Measurements from ENCODE around the gene PSMC4.

PSMC4 gene

GRCh38 chr19:40023969-40024368, 53.0 kb downstream of the PSMC4 start:
- no peak overlapping the region for H3K4me3 Mint-ChIP-seq
- ATAC-seq (replicated peaks): no peak
- no peaks in the 10 kb centered on the region for H3K4me1 Mint-ChIP-seq
- H3K27ac Mint-ChIP-seq: no peak overlapping the region
- DNase-seq: no peak
- peaks cover 12 to 38% of the 10 kb centered on the region in 2 donors for H3K36me3 Mint-ChIP-seq
- H3K9me3 Mint-ChIP-seq: peaks cover 35 to 51% of the 10 kb centered on the region in 2 donors
- H3K27me3 Mint-ChIP-seq: no peaks in the 10 kb centered on the region

DNA sequence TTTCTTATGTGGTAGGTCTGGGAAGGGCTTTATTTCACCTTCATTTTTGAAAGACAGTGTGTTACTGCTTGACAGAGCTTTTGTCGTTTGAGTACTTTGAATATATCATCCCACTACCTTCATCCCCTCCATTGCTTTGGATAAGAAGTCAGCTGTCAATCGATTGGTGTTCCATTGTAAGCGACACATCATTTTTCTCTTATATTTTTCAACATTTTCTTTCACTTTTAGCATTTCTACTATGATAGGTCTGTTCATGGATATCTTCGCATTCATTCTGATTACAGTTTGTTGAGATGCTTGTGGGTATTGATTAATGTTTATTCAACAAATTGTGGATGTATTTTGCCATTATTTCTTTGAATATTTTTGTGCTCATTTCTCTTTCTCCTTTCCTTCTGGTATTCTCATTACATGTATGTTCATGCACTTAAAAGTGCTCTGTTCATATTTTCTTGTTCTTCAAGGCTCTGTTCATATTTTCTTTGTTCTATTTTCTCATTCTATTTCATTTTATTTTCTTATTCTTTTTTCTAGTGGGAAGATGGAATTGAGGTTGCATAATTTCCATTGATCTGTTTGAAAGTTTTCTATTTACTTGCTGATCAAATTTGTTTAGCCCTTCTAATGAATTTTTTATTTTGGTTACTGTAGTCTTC, 55.1 kb downstream of the PSMC4 start:
- Mint-ChIP-seq H3K4me3 (no peak overlapping the region), H3K27ac (no peak overlapping the region), H3K36me3 (peaks cover 22 to 39% of the 10 kb centered on the region in 2 donors), H3K27me3 (no peaks in the 10 kb centered on the region), H3K4me1 (no peaks in the 10 kb centered on the region), H3K9me3 (peaks cover 40 to 44% of the 10 kb centered on the region in 2 donors)
- ATAC-seq (replicated peaks) (no peak), DNase-seq (no peak)

- Mint-ChIP-seq H3K36me3 (peaks cover 22 to 36% of the 10 kb centered on the region in 2 donors), H3K4me3 (no peak overlapping the region)
Observed at GRCh38 chr19:40026597-40026970, 55.6 kb downstream of the PSMC4 start.

More at GRCh38 chr19:40026597-40026970, 55.6 kb downstream of the PSMC4 start:
- H3K27me3 Mint-ChIP-seq: no peaks in the 10 kb centered on the region
- DNase-seq: no peak
- no peak for ATAC-seq (replicated peaks)
- H3K4me1 Mint-ChIP-seq: no peaks in the 10 kb centered on the region
- H3K9me3 Mint-ChIP-seq: peaks cover 38 to 41% of the 10 kb centered on the region in 2 donors
- H3K27ac Mint-ChIP-seq: no peak overlapping the region

Data from stimulated activated naive B cell treated with anti-CD40 and anti-IgM and Interleukin-4, amounts not matched to agents 10 μg/mL and 1 μg/mL and 100 μg/mL, for 72 hours (primary cell).